GM19438 (cell line): Measurements from ENCODE around the gene SVOP.

ENCODE experiments used
- ATAC-seq: cut with Tn5 transposase; IDR thresholded peaks from one replicate; pipeline ENCODE4 v1.9.1; 2021; ENCODE audit warnings: low read depth; ENCODE audit not compliant: unreplicated experiment

SVOP gene

DNA sequence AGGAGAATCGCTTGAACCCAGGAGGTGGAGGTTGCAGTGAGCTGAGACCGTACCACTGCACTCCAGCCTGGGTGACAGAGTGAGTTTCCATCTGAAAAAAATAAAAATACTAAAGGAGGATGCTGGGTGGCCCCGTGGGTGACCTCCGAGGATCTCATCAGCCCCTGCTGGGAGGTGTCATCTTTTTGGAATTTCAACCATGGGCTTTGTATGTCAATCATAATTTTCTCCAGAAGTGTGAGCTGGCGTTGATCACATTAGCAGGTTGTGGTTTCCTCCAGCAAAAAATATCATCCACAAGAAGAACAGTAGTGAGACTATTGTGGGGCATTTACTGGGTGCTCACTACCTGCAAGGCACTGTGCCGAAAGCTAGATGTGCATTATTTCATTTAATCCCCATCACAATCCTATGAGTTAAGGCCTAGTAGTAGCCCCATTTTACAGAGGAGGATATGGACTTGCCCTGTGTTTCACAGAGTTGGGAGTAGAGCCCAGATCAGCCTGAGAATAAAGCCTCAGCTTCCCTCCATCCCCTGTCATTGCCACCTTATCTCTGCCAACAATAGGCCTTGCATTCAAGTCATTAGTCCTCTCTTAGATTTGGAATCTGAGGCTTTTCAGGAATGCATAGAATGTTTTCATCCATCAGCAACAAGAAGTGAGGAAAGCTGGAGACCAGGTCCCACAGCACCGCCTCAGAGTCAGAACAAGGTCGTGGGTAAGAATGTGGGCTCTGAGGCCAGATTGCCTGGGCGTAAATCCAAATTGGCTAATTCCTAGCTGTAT is 39.8 kb downstream of the SVOP start:
- ATAC-seq, result no peak

DNA sequence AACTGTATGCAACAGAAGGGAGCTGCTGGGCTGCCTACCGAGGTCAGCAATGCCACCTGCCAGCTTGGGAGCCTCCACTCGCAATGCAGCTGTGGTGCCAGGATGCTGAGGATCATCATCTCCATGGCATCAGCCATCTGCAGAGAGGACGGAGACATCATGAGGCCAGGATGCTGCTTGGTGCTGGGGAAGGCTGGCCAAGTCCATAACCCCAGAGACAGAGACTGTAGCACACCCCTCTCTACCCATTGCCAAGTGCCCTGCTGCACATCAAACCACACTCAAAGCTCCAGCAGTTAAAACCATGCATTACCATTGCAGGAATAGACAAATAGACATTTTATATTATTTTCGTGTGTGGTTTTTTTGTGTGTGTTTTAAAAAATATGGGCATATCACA is 43.5 kb downstream of the SVOP start:
- ATAC-seq, result no peak

DNA sequence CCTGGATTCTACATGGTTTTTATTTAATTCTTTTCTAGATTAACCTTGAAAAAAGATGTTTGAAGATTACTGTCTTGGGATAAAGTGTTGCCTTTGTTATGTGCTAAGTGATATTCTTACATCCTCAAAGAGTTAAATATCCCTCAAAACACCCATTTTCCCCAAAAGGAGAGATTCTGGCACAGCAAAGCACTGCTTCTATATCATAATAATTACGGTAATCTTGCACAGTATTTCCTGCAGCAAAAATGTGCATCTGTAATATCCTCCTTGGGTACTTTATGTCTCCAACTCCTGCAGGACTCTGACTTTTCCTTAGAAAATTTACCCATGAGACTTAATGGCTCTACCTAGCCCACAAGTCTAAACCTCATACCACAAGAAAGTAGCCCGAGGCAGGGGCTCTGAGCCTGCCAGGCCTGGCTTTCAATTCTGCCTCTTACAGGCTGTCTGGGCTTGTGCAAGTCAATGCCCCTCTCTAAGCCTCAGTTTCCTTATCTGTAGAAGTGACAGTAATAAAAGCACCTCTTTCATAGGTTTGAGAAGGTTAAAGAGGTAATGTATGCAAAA is 45.8 kb downstream of the SVOP start:
- ATAC-seq, result no peak

DNA sequence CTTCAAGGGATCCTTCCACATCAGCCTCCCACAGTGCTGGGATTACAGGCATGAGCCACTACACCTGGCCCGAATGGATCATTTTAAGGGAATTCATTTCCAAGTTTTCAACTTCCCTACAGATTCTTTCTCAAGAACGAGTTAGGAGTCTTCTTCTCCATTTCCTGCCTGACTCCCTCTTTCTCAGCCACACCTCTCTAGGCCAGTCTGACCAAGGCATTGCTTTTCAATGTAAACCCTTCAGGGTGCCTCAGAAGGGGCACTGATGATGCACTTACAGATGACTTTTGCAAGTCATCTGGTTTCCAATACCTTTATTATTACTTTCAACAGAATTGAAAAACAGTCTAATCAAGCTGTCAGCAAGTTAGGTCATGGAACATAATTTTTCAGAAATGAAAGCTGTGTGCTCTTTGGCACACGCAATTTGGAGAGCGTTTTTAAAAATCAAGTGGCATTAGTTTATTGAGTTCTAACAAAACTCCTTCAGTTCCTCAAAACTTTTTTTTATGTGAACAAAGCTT is 47.2 kb downstream of the SVOP start:
- no peak for ATAC-seq

DNA sequence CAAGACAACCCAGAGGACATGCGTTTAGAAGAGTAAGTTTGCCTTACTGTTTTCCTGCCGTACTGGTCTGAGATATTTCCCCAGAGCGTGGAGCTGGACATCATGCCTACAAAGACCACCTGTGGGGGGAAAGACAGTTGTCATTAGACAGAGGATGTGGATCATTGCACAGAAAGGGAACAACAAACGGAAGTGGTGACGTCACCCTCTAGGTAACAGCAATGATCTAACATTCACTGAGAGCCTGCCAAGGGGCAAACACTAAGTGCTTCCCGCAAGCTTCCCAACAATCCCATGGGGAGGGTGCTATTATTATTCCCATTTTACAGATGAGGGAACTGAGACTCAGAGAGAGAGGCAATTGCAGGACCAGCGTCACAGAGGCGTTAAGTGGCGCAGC is 48.5 kb downstream of the SVOP start:
- ATAC-seq, result no peak

DNA sequence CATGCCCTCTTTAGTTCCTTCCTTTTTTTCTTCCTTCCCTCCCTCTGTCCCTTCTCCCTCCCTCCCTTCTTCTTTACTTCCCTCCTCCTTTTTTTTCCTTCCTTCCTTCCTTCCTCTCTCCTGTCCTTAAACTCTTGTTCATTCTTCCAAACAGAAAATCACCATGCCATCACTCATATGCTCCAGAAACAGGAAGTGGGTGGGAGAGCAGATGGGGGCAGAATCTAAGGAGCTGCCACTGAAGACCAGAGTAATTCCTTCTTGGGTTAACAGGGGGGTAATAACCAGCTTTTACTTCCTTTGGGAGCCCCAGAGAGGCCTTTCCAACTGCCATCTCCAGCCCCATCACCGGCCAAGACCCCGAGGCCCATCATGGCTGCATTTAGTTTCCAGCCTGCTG is 51.2 kb downstream of the SVOP start:
- no peak for ATAC-seq

DNA sequence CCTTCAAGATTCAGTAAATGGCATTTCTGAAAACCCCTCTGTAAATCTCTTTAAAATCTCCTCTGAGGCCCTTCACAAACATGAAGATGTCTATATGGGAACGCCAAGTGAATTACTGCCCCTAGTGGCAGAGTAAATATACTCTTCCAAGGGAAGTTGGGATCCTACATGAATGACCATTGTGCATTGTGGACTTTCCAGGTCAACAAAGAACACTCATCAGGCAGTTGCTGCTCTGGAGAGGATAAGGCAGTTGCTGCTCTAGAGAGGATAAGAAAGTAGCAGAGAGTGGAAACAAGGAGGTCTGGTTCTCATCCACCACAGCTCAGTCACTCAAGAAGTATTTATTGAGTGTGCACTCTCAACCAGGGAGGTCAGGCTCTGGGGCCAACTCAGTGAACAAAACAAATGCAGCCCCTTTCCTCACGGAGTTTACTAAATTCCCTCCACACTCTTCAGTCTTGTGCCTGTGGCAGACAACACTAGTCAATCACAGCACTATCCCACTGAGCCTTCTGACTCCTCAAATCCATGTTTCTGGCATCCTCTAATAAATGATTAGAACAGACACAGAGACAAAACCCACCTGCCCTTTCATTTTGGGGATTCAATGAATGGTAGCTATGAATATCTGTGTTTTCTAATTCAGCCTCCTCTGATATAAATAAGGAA is 52.9 kb downstream of the SVOP start:
- no peak for ATAC-seq

DNA sequence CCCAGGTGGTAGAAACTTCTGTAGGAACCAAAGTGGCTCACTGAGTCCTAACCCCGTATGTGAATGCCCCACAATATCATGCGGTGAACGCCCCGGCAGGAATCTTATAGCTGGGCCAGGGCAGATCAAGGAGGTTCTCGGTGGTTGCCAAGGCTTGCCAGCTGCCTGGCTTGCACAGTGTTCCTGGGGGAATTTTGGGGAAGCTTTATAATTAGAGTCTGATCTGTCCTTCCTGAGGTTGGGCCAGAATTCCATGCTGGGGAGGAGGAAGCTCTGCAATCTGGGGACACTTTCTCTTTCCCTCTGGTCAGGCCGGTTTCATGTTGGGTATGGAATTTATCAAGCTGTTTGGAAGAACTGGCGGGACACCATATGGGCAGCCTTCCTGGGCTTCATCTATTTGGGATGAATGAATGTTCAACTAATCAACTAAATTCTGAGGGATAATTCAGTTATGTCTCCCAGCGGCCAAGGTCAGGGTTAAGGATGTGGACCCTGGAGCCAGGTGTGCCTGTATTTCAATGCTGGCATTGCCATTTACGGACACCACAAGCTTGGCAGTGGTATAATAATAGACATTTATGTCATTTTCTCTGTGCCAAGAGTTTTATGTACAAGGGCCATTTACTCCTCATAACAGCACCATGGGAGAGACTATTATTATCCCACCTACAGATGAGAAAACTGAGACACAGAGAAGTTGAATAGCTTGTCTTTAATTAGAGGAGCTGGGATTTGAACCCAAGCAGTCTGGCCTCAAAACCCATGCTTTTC is 54.3 kb downstream of the SVOP start:
- no peak for ATAC-seq

DNA sequence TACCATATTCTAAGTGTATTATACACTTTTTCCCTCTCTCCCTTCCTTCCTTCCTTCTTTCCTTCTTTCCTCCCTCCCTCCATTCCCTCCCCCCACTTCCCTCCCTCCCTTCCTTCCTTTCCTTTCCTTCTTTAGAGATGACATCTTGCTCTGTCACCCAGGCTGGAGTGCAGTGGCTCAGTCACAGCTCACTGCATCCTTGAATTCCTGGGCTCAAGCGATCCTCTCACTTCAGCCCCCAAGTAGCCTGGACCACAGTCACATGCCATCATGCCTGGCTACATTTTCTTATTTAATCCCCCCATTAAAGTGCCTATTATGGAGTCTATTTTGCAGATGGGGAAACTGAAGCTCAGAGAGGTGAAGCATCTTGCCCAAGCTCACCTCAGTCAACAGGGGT is 55.0 kb downstream of the SVOP start:
- no peak for ATAC-seq

DNA sequence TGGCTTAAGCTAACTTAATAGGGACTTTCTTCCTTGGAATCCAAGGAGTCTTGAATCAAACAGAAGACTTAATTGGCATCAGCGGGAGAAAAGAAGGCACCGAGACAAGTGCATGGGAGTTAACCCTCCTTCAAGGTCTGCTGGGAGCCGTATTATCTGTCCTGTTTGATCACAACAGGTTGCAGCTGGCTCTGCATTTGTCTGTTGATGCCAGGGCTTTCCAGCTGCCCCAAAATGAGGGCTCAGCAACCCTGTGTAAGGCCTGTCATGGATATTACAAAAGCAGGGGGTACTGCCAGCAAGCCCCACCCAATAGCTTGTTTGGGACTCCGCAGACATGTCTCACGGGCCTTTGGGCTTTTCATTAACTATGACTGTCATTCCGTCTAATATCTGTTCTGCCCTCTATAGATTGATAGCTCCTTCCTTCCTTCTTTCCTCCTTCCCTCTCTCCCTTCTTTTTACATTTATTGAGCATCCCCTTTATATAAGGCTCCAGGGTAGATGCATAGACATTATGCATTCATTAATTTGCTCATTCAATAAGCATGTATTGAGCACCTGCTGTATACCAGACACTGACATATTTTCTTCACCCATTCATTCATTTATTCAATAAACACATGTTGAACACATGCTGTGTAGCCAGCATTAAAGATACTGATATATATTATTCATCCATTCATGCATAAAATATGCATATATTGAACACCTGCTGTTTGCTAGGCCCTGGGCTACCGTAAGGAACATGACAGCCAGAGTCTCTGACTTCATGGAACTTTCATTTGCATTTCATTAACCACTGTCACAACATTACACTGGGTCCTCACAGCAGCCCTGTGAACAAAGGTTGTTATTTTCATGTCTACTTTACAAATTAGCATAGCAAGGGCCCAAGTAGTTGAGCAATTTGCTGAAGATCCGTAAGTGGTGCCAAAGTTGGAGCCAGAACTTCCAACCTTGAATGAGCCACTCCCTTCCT is 56.2 kb downstream of the SVOP start:
- ATAC-seq, result no peak

DNA sequence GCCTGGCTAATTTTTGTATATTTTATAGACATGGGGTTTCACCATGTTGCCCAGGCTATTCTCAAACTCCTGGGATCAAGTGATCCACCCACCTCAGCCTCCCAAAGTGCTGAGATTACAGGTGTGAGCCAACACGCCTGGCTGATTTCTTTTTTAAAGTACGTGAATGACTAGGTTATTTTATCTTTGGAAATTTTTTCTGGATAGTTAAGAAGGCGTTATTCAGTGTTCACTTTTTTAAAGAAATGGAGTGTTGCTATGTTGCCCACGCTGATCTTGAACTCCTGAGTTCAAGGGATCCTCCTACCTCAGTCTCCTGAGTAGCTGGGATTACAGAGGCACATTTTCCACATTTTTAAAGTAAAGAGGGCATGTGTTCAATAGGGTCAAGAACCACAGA is 58.6 kb downstream of the SVOP start:
- ATAC-seq, result no peak

DNA sequence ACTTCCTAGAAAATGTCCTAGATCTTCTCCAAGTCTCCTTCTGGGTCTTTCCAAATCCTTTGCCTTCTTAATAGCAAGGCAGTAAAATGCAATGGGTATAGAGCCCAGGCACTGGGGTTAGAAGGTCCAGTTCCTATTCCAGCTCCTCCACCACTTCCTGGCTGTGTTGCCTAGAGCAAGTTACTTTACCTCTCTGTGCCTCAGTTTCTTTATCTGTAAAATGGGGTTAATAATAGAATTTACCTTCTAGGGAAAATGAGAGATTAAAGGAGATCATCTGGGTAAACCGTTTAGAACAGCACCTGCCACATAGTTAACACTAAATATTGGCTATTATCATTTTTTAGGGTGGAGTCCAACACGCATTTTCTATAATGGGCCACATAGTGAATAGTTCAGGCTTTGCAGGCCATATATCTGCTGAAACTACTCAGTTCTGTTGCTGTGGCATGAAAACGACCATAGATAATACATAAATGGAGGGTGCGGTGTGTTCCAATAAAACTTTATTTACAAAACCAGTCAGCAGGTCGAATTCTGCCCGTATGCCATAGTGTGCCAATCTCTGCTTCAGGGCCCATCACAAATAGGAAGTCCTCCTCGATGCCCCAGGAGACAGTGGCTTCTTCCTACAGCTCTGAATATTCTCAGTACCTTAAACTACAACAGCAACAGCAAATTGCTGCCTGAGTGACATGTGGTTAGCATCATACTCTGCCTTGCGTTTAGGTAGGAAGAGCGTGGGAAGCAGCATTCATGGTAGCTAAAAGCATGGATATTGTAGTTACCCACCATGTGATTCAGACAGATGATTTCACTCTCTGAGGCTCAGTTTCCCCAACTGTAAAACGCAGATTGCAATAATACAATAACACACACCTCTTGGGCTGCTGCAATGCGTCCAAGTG is 60.9 kb downstream of the SVOP start:
- no peak for ATAC-seq

DNA sequence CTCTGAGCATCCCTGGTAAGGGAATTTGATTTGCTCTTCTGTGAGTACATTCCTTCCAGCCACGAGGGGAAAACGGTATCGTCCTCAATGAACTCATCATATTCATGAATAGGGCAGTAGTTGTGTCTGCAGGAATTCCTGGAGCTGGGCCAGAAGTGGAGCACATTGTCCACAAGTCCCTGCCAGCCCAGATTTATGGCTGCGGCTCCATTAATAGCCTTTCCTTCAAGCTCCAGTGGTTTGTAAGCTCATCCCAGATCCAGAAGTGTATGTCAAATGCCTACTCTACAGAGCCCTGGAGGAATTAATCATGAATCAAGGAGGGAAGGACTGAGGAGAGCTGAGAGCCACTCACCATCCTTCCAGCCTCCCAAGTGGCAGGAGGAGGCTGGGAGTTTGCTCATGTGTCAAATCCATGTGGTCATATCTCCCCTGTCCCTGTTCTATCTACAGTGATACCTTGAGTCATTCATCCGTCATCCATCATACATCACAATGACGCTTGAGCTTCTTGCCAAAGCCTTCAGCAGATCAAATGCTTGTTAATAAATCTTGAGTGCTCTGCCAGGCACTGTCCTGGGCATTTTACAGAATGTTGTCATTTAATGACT is 65.5 kb downstream of the SVOP start:
- no peak for ATAC-seq

DNA sequence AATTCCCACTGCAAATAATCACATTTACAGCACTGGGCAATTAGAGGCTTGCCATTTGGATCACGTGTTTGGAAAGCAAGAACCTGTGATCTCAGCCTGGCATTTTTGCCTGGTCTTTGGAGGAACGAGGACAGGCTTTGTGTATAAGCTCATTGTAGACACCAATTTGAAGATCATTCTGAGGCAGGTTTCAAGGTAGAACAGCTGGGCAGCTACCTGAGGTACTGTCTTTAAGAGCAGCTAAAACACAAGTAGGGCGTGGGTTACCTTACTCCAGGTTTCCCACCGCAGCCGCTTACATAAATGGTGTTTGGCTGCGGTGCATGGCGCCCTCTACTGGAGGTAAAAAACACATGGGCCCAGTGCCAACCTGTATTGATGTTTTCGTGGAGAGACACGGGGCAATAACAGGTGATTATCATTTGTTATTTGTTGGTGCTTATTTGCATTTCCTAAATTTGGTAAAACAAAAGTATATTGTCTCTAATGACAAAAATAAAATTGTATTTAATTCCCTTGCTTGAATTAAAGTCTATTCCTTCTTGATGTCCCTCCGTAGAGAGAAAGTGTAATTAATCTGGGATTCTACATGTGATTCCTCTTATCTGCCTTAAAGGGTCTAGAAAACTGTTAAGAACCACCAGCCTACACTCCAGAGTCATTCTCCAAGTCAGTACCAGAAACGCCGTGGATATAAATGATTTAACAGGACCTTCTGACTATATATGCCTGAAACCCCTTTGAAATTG is 69.7 kb downstream of the SVOP start:
- peak; percentile 64 for ATAC-seq

DNA sequence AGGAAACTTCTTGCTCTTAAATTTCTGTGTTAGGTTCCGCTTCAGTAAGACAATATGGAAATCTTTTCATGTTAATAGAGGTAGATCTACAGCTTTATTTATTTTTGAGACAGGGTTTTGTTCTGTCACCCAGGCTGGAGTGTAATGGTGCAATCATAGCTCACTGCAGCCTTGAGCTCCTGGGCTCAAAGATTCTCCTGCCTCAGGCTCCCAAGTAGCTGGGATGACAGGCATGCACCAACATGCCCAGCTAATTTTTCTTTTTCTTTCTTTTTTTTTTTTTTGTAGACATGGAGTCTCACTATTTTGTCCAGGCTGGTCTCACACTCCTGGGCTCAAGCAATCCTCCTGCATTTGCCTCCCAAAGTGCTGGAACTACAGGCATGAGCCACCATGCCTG is 70.9 kb downstream of the SVOP start:
- ATAC-seq, result no peak

DNA sequence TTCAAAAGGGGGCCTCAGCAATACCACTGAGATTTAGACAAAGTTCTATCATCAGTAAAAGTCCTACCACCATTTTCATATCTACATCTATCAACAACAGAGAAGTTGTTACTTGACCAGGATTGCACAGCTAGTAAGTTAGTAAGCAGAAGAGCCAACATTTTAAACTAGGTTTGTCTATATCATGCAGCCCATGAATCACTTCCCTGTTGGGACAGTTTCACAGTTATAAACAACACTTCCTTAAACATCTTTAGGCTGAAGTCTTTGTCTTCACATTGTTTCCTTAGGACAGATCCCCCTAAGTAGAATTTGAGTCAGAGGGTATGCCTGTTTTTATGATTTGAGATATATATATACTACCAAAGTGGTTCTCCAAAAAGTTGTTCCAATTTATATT is 72.5 kb downstream of the SVOP start:
- no peak for ATAC-seq

DNA sequence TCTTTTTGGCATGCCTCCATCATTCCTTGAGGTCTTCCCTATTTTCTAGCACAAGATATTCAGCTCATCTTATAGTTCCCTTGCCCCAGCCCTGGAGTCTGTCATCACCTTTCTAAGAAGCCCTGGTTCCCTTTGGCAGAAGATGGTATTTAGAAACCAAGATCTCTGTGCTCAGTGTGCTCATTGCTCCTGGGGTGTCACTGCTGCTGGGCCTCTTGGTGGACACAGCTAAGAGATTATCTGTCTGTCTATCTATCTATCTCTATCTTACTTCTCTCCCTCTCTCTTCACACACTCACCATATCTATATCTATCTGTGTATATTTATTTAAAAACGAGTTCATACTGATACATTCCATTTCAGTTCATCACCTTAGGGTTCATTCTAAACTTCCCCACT is 73.8 kb downstream of the SVOP start:
- ATAC-seq, result no peak

DNA sequence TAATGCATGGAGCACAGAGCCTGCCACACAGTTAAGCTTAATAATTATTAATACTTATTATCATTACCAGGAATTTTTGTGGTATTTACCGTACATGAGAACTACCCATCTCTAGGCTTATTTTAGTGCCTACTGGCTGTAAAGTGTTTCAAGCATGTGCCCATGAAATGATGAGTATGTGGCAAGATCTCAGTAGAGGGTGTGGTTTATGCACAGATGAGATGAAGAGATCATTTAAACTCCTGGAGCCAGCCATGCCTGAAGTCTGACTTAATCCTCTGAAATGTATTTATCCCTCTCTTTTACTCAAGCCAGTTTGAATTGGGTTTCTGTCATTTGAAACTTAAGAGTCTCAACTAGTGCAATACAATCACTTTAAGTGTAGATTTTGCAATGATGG is 80.7 kb downstream of the SVOP start:
- ATAC-seq, result no peak
